Gastrocnemius medialis (tissue), 4 donors: ENCODE measurements around the gene SLC45A1. TPM values are rescaled to one million over a fixed set of nuclear protein-coding genes. Genes with fewer than 3 reads are reported as not detected.

Experiments used
- ATAC-seq, 2 donors: fragments of 150-250 bp; one replicate each; pipeline ENCODE4 v1.9.1; 2016
- DNase-seq, 2 donors: peaks; one replicate each; pipeline ENCODE4 v3.0.0-alpha.2; 2019
- H3K27ac ChIP-seq, 4 donors: fragments of 200-600 bp; sonication (generic); 1 replicate in 1 of 4; 2 replicates in 3 of 4; pipeline ENCODE4 v1.5.1; 2016 to 2018; ENCODE audit warnings: mild to moderate bottlenecking in 2 of 4, moderate library complexity in 1 of 4
- H3K27me3 ChIP-seq, 3 donors: fragments of 200-600 bp; sonication (generic) in 2 of 3; 1 replicate in 1 of 3; 2 replicates in 2 of 3; pipeline versions ENCODE4 v1.5.1 to v1.6.0; 2016 to 2019; ENCODE audit warnings: mild to moderate bottlenecking in 1 of 3, moderate library complexity in 1 of 3
- H3K36me3 ChIP-seq, 2 donors: fragments of 200-600 bp; sonication (generic) in 1 of 2; one replicate each; pipeline ENCODE4 v1.5.1; 2017 to 2018
- H3K4me1 ChIP-seq, 2 donors: fragments of 200-600 bp; sonication (generic) in 1 of 2; one replicate each; pipeline ENCODE4 v1.5.1; 2016 to 2017; ENCODE audit warnings: mild to moderate bottlenecking in 2 of 2
- H3K4me3 ChIP-seq, 4 donors: fragments of 200-600 bp; sonication (generic) in 3 of 4; 1 replicate in 1 of 4; 2 replicates in 3 of 4; pipeline ENCODE4 v1.5.1; 2016 to 2019; ENCODE audit warnings: mild to moderate bottlenecking in 2 of 4
- H3K9me3 ChIP-seq, 3 donors: fragments of 200-600 bp; sonication (generic) in 2 of 3; 1 replicate in 1 of 3; 2 replicates in 2 of 3; pipeline ENCODE4 v1.5.1; 2016 to 2019
- CTCF ChIP-seq, 5 experiments: fragments of 450-650 bp in 3 of 5; fragments of 200-600 bp in 2 of 5; sonication (generic) in 2 of 5; IDR thresholded peaks in 4 of 5; conservative IDR thresholded peaks in 1 of 5; 1 replicate in 4 of 5; 2 replicates in 1 of 5; pipeline ENCODE4 v1.5.1; 2016 to 2019; ENCODE audit warnings: antibody characterized with exemption in 5 of 5, mild to moderate bottlenecking in 3 of 5, moderate library complexity in 3 of 5
- POLR2A ChIP-seq, 2 donors: fragments of 450-650 bp; IDR thresholded peaks; one replicate each; pipeline ENCODE4 v1.6.1; 2017; ENCODE audit warnings: antibody characterized with exemption in 2 of 2, mild to moderate bottlenecking in 2 of 2, moderate library complexity in 2 of 2
- in situ Hi-C, 4 donors: fragments of 200-750 bp; cut with MboI; loops; one replicate each; pipeline versions ENCODE4 v1.15.0 to v1.8.0; 2017; ENCODE audit warnings: low sequenced_read_pairs in 4 of 4
- intact Hi-C: fragments of 100-400 bp; cut with DNase I; formaldehyde crosslinking; loops from one replicate; pipeline ENCODE4 v1.15.1; 2023; ENCODE audit warnings: low total_unique reads
- total RNA-seq, 4 donors: library from RNA; depleted of rRNA; stranded (reverse); fragments of >200 nt; gene quantifications; one replicate each; pipeline versions ENCODE4 v1.1.0 to v1.2.3, GENCODE V29; 2016

SLC45A1 gene
- total RNA-seq, 4 donors from 2014 or later, result 0.56 to 2.9 (median 0.68) TPM

GRCh38 chr1:8337776-8338525 lies 20.0 kb downstream of the SLC45A1 start:
- no peak for DNase-seq
- no peaks in the 10 kb centered on the region for H3K9me3 ChIP-seq
- no peak overlapping the region for H3K27ac ChIP-seq
- intact Hi-C loops (no loop called here), in situ Hi-C loops (no loop called here)
- no peaks in the 10 kb centered on the region for H3K27me3 ChIP-seq
- H3K4me3 ChIP-seq, result no peak overlapping the region
- no peak for TF ChIP-seq CTCF (IDR thresholded peaks at IDR 0.05 in 4 of 5, conservative IDR thresholded peaks at IDR 0.05 in 1 of 5)
- no peak for TF ChIP-seq POLR2A (IDR thresholded peaks at IDR 0.05)
- H3K4me1 ChIP-seq, result peaks cover 0 to under 1% of the 10 kb centered on the region in 2 donors
- no peaks in the 10 kb centered on the region for H3K36me3 ChIP-seq
- no peak for ATAC-seq

GRCh38 chr1:8338526-8339202 lies 20.8 kb downstream of the SLC45A1 start:
- no peaks in the 10 kb centered on the region for H3K9me3 ChIP-seq
- in situ Hi-C loops (no loop called here), intact Hi-C loops (no loop called here)
- no peak for DNase-seq
- peaks cover 6 to 8% of the 10 kb centered on the region in 2 donors for H3K4me1 ChIP-seq
- ATAC-seq, result no peak
- no peak overlapping the region for H3K4me3 ChIP-seq
- no peaks in the 10 kb centered on the region for H3K36me3 ChIP-seq
- H3K27me3 ChIP-seq, result no peaks in the 10 kb centered on the region
- no peak overlapping the region for H3K27ac ChIP-seq
- TF ChIP-seq POLR2A (IDR thresholded peaks at IDR 0.05) (no peak), CTCF (IDR thresholded peaks at IDR 0.05 in 4 of 5, conservative IDR thresholded peaks at IDR 0.05 in 1 of 5) (no peak)

GRCh38 chr1:8339203-8339600 lies 21.3 kb downstream of the SLC45A1 start:
- H3K4me1 ChIP-seq, result peaks cover 9 to 11% of the 10 kb centered on the region in 2 donors
- no peaks in the 10 kb centered on the region for H3K36me3 ChIP-seq
- in situ Hi-C loops (no loop called here), intact Hi-C loops (no loop called here)
- H3K27ac ChIP-seq, result no peak overlapping the region
- H3K9me3 ChIP-seq, result no peaks in the 10 kb centered on the region
- DNase-seq (no peak), ATAC-seq (no peak)
- no peak overlapping the region for H3K4me3 ChIP-seq
- no peaks in the 10 kb centered on the region for H3K27me3 ChIP-seq
- TF ChIP-seq POLR2A (IDR thresholded peaks at IDR 0.05), result no peak
- TF ChIP-seq CTCF (IDR thresholded peaks at IDR 0.05 in 4 of 5, conservative IDR thresholded peaks at IDR 0.05 in 1 of 5), result no peak

- H3K4me1 ChIP-seq, result peaks cover 9 to 11% of the 10 kb centered on the region in 2 donors
- ATAC-seq, result no peak
- TF ChIP-seq POLR2A (IDR thresholded peaks at IDR 0.05), result no peak
- TF ChIP-seq CTCF (IDR thresholded peaks at IDR 0.05 in 4 of 5, conservative IDR thresholded peaks at IDR 0.05 in 1 of 5), result no peak
- no peak for DNase-seq
- H3K4me3 ChIP-seq, result no peak overlapping the region
- intact Hi-C loops (no loop called here), in situ Hi-C loops (loop anchor here (10.0 kb wide), 2 partner anchors 356 to 366 kb away; no protein-coding TSS in a partner anchor)
- H3K27me3 ChIP-seq, result no peaks in the 10 kb centered on the region
- no peaks in the 10 kb centered on the region for H3K9me3 ChIP-seq
- H3K27ac ChIP-seq, result no peak overlapping the region
- no peaks in the 10 kb centered on the region for H3K36me3 ChIP-seq
Measured at GRCh38 chr1:8340448-8340847, 22.5 kb downstream of the SLC45A1 start.
